Fibroblast of the conjunctiva (primary cell): Measurements from ENCODE around the gene RRP9.
"Not testable (repeated sequence)": the region's sequence is repeated elsewhere in the genome, so short reads cannot be mapped to it uniquely, and the experiment has no call there.

Source experiments
- DNase-seq: peaks from one replicate; pipeline ENCODE4 v3.0.0-alpha.2; 2010; ENCODE audit warnings: low read depth

Gene RRP9

GRCh38 chr3:51941798-51942602 is at the start of gene RRP9, which contains the start of gene PARP3:
TSS of gene RRP9 (minus strand) at chr3:51941904. CDS start at chr3:51941867, 37 bp downstream.
TSS of gene PARP3 (plus strand) at chr3:51942363. CDS start at chr3:51943356, 993 bp downstream.
- peak; percentile 100 for DNase-seq

- not testable (repeated sequence) for DNase-seq
Measured at GRCh38 chr3:51990501-51990971, 48.8 kb upstream of the RRP9 start.

GRCh38 chr3:51988286-51989146 is 46.8 kb upstream of the RRP9 start:
- DNase-seq, result no peak

GRCh38 chr3:51987568-51987967 is 45.9 kb upstream of the RRP9 start:
- DNase-seq, result no peak

- DNase-seq, result no peak
Measured at GRCh38 chr3:51986010-51986947, 44.6 kb upstream of the RRP9 start.

GRCh38 chr3:51985063-51985462 is 43.4 kb upstream of the RRP9 start:
- DNase-seq, result no peak

- no peak for DNase-seq
Measured at GRCh38 chr3:51984269-51984647, 42.6 kb upstream of the RRP9 start.

GRCh38 chr3:51983578-51984268 is 42.0 kb upstream of the RRP9 start:
- no peak for DNase-seq

GRCh38 chr3:51982838-51983577 is 41.3 kb upstream of the RRP9 start, which contains the start of gene ACY1:
TSS of gene ACY1 (plus strand) at chr3:51983535. CDS start at chr3:51984065, 530 bp downstream.
- peak; percentile 75 for DNase-seq

- no peak for DNase-seq
Measured at GRCh38 chr3:51982352-51982837, 40.7 kb upstream of the RRP9 start.

- DNase-seq, result no peak
Measured at GRCh38 chr3:51980253-51980652, 38.5 kb upstream of the RRP9 start.

GRCh38 chr3:51978143-51978502 is 36.4 kb upstream of the RRP9 start:
- no peak for DNase-seq

GRCh38 chr3:51977446-51978142 is 35.9 kb upstream of the RRP9 start:
- no peak for DNase-seq

- DNase-seq, result no peak
Measured at GRCh38 chr3:51975852-51976549, 34.3 kb upstream of the RRP9 start.

- DNase-seq, result peak; percentile 29
Measured at GRCh38 chr3:51974963-51975851, 33.5 kb upstream of the RRP9 start, which contains the start of gene ABHD14A. TSS of gene ABHD14A (plus strand) at chr3:51975064. CDS start at chr3:51975136, 72 bp downstream.

- no peak for DNase-seq
Measured at GRCh38 chr3:51974277-51974962, 32.7 kb upstream of the RRP9 start.

- no peak for DNase-seq
Measured at GRCh38 chr3:51971350-51971749, 29.6 kb upstream of the RRP9 start.
